GM12878 (cell line): ENCODE data around the gene PPP1R1A. TPM values are rescaled to one million over a fixed set of nuclear protein-coding genes. Genes with fewer than 3 reads are reported as not detected.

ENCODE experiments used
- ATAC-seq: fragments of 200-7000 bp; cut with Tn5 transposase; 3 replicates; pipeline ENCODE4 v1.9.1; 2020; ENCODE audit warnings: mild to moderate bottlenecking, moderate library complexity
- BruUV-seq: library from RNA; stranded (reverse); fragments of 400-500 nt; replicated peaks from 2 replicates; lab custom pipeline; 2021; lab: Mats Ljungman, UMichigan
- CTCF ChIA-PET: fragments of 300-600 bp; sonication (Branson Sonifier 250); formaldehyde crosslinking; extraction: SDS; loops from one replicate; lab custom pipeline; 2021; ENCODE audit warnings: inconsistent platforms; lab: Yijun Ruan, JAX
- POLR2A ChIA-PET: fragments of 350-600 bp; formaldehyde crosslinking; extraction: SDS; loops from one replicate; lab custom pipeline; 2021; ENCODE audit warnings: inconsistent platforms; lab: Charles Lee
- RAD21 ChIA-PET: fragments of 300-600 bp; sonication (Branson Sonifier 250); formaldehyde crosslinking; loops from one replicate; lab custom pipeline; 2023; ENCODE audit warnings: antibody characterized with exemption; ENCODE audit not compliant: unreplicated experiment; lab: Charles Lee
- SMC1A ChIA-PET: fragments of 300-600 bp; sonication (Branson Sonifier 250); formaldehyde crosslinking; loops from one replicate; lab custom pipeline; 2023; ENCODE audit not compliant: unreplicated experiment, uncharacterized antibody; lab: Charles Lee
- DNase-seq: peaks from one replicate; pipeline ENCODE4 v3.0.0-alpha.2; 2011; ENCODE audit warnings: low read depth, low spot score
- FAIRE-seq: peaks from 3 replicates; lab custom pipeline; 2011; peaks lifted over from hg19 to GRCh38; lab: Jason Lieb, UNC
- H2AFZ ChIP-seq: 2 replicates; pipeline ENCODE4 v1.6.0; 2011; ENCODE audit warnings: low read depth, low read length, control low read depth; ENCODE audit not compliant: control insufficient read depth
- H3K27ac ChIP-seq: 2 replicates; pipeline ENCODE4 v1.5.1; 2011; ENCODE audit warnings: control low read depth; ENCODE audit not compliant: control insufficient read depth, insufficient read depth
- H3K27me3 ChIP-seq, 2 experiments: replicated peaks in 1 of 2; 2 replicates each; pipeline versions ENCODE4 v1.6.0 to v1.6.1; 2011; ENCODE audit warnings: low read length in 1 of 2; ENCODE audit not compliant: control insufficient read depth in 2 of 2, insufficient read depth in 2 of 2
- H3K36me3 ChIP-seq, 2 experiments: 2 replicates each; pipeline ENCODE4 v1.5.1; 2011; ENCODE audit warnings: low read length in 1 of 2; ENCODE audit not compliant: control insufficient read depth in 2 of 2, insufficient read depth in 2 of 2
- H3K4me1 ChIP-seq: 2 replicates; pipeline ENCODE4 v1.6.1; 2011; ENCODE audit warnings: mild to moderate bottlenecking, low read length, moderate library complexity, mixed read lengths; ENCODE audit not compliant: control insufficient read depth, insufficient read depth
- H3K4me2 ChIP-seq: 2 replicates; pipeline ENCODE4 v1.6.0; 2011; ENCODE audit warnings: control low read depth; ENCODE audit not compliant: control insufficient read depth, insufficient read depth
- H3K4me3 ChIP-seq: fragments of 200-600 bp; sonication (generic); 2 replicates; pipeline ENCODE4 v1.5.1; 2016
- H3K79me2 ChIP-seq: 2 replicates; pipeline ENCODE4 v1.6.0; 2011; ENCODE audit warnings: low read length; ENCODE audit not compliant: control insufficient read depth, insufficient read depth
- H3K9ac ChIP-seq: 2 replicates; pipeline ENCODE4 v1.8.0; 2011; ENCODE audit warnings: low read length, control low read depth, mixed read lengths; ENCODE audit not compliant: control insufficient read depth, insufficient read depth
- H3K9me3 ChIP-seq: replicated peaks from 3 replicates; pipeline ENCODE4 v1.5.1; 2011; ENCODE audit warnings: mild to moderate bottlenecking, low read length; ENCODE audit not compliant: control insufficient read depth, insufficient read depth
- H4K20me1 ChIP-seq: 2 replicates; pipeline ENCODE4 v1.6.0; 2011; ENCODE audit not compliant: control insufficient read depth, insufficient read depth
- CREM ChIP-seq: IDR thresholded peaks from 2 replicates; pipeline ENCODE4 v1.6.1; 2014; ENCODE audit warnings: antibody characterized with exemption, low read depth
- HDAC2 ChIP-seq: fragments of 200-600 bp; sonication (generic); IDR thresholded peaks from 2 replicates; pipeline ENCODE4 v1.6.1; 2017
- IKZF1 ChIP-seq: fragments of 450-650 bp; conservative IDR thresholded peaks from 2 replicates; pipeline ENCODE4 v1.6.1; 2017; ENCODE audit warnings: antibody characterized with exemption, mild to moderate bottlenecking
- SMAD5 ChIP-seq: IDR thresholded peaks from 2 replicates; pipeline ENCODE4 v1.6.1; 2016; ENCODE audit warnings: antibody characterized with exemption, low read depth
- TCF3 ChIP-seq: IDR thresholded peaks from 2 replicates; pipeline ENCODE4 v1.6.1; 2012; ENCODE audit warnings: low read depth, mild to moderate bottlenecking, low read length, borderline replicate concordance; ENCODE audit not compliant: insufficient read depth
- ZNF622 ChIP-seq: fragments of 450-650 bp; IDR thresholded peaks from 2 replicates; pipeline ENCODE4 v1.6.1; 2017; ENCODE audit warnings: mild to moderate bottlenecking, inconsistent platforms
- WGBS: methylation state at CpG from one replicate; pipeline ENCODE4 v1.1.6; 2016; ENCODE audit warnings: low lambda C conversion rate; ENCODE audit not compliant: insufficient replicate concordance, insufficient coverage; ENCODE audit errors: missing lambda C conversion rate; 5-methylcytosine and 5-hydroxymethylcytosine counted together
- in situ Hi-C: fragments of 300-500 bp; cut with MboI; formaldehyde crosslinking; loops from 9 replicates; pipeline ENCODE4 v1.14.3; 2018; ENCODE audit warnings: mixed read lengths
- intact Hi-C: fragments of 100-400 bp; cut with micrococcal nuclease; formaldehyde crosslinking; loops from one replicate; pipeline ENCODE4 v1.14.2; 2022; ENCODE audit not compliant: unreplicated experiment
- polyA plus RNA-seq, 11 experiments: library from polyadenylated mRNA; depleted of rRNA in 4 of 11; unstranded in 6 of 11; stranded (reverse) in 5 of 11; fragments of >200 nt; fragmentation: Nextera tagmentation in 4 of 11; fragmentation: Illumina TruSeq in 1 of 11; extraction: Ambion mirVana in 4 of 11; extraction: Trizol in 1 of 11; gene quantifications; 1 replicate in 1 of 11; 2 replicates in 10 of 11; pipeline versions ENCODE4 v1.2.1 to v1.2.3, GENCODE V29; 2011 to 2016; ENCODE audit warnings: inconsistent platforms in 2 of 11, missing spikeins in 2 of 11, low read depth in 1 of 11
- total RNA-seq, 4 experiments: library from RNA; depleted of rRNA in 3 of 4; stranded (reverse); fragments of >200 nt in 3 of 4; fragmentation: Illumina TruSeq in 1 of 4; extraction: Trizol in 1 of 4; gene quantifications; 2 replicates each; pipeline versions ENCODE4 v1.2.1 to v1.2.3, GENCODE V29; 2013 to 2021
- TF ChIP-seq, protein P1 (sequence below), 3 experiments: IDR thresholded peaks in 2 of 3; conservative IDR thresholded peaks in 1 of 3; 2 replicates each; pipeline ENCODE4 v1.5.1; 2011; ENCODE audit warnings: low read depth in 3 of 3, low read length in 3 of 3, mild to moderate bottlenecking in 3 of 3, control low read depth in 2 of 3, moderate library complexity in 2 of 3, inconsistent platforms in 1 of 3, mixed read lengths in 1 of 3; ENCODE audit not compliant: control insufficient read depth in 2 of 3, insufficient read depth in 1 of 3; ENCODE audit errors: extremely low read depth in 1 of 3
- TF ChIP-seq, protein P2 (sequence below): fragments of 450-650 bp; IDR thresholded peaks from 2 replicates; pipeline ENCODE4 v1.6.1; 2016; ENCODE audit warnings: mild to moderate bottlenecking
- TF ChIP-seq, protein P3 (sequence below): fragments of 450-650 bp; IDR thresholded peaks from 2 replicates; pipeline ENCODE4 v1.6.1; 2017; ENCODE audit warnings: mild to moderate bottlenecking
- TF ChIP-seq, protein P4 (sequence below): IDR thresholded peaks from 2 replicates; pipeline ENCODE4 v1.6.1; 2012; ENCODE audit warnings: low read length, inconsistent platforms
- TF ChIP-seq, protein P5 (sequence below): fragments of 150-350 bp; IDR thresholded peaks from 2 replicates; pipeline ENCODE4 v1.6.1; 2016; ENCODE audit warnings: low read depth, low read length

PPP1R1A gene
- total and polyA plus RNA-seq, 10 of the 15 experiments (the other 5 are each of a cell fraction or from before 2014, with no cell fraction given), result 0.03 to 0.08 (median 0.07) TPM; not detected in 7

DNA sequence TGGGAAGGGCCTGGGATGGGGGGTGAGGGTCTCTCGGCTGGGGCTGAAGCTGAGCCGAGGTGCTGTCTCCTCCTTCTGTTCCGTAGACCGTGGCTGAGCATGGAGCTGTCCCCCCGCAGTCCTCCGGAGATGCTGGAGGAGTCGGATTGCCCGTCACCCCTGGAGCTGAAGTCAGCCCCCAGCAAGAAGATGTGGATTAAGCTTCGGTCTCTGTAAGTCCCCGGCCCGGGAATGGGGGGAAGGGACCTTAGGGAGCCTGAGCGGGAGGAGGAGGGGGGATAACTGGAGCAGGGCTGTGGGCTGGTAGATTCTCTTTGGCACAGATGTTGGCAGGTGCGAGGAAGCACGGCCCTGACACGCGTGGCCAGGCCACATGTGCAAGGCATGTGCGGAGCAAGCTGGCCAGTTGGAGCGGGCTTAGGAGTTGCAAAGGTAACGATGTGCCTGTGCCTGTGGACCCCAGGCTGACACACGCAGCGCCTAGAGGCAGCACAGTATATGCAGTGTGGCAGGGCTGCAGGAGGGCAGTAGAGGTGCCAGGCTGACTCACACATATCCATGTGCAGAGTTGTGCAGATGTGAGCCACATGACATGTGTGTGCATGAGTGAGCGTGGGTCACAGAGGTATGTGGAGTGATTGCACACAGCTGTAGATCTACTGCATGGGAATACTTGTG, 38.5 kb downstream of the PPP1R1A start (continued):
- TF ChIP-seq, protein P1, sequence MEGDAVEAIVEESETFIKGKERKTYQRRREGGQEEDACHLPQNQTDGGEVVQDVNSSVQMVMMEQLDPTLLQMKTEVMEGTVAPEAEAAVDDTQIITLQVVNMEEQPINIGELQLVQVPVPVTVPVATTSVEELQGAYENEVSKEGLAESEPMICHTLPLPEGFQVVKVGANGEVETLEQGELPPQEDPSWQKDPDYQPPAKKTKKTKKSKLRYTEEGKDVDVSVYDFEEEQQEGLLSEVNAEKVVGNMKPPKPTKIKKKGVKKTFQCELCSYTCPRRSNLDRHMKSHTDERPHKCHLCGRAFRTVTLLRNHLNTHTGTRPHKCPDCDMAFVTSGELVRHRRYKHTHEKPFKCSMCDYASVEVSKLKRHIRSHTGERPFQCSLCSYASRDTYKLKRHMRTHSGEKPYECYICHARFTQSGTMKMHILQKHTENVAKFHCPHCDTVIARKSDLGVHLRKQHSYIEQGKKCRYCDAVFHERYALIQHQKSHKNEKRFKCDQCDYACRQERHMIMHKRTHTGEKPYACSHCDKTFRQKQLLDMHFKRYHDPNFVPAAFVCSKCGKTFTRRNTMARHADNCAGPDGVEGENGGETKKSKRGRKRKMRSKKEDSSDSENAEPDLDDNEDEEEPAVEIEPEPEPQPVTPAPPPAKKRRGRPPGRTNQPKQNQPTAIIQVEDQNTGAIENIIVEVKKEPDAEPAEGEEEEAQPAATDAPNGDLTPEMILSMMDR (IDR thresholded peaks at IDR 0.05 in 2 of 3, conservative IDR thresholded peaks at IDR 0.05 in 1 of 3; ENCODE audit: control insufficient read depth in 2 of 3, extremely low read depth in 1 of 3, insufficient read depth in 1 of 3, low read depth in 3 of 3, low read length in 3 of 3), result no peak
- TF ChIP-seq IKZF1 (no peak), TCF3 (peak; percentile 64)

DNA sequence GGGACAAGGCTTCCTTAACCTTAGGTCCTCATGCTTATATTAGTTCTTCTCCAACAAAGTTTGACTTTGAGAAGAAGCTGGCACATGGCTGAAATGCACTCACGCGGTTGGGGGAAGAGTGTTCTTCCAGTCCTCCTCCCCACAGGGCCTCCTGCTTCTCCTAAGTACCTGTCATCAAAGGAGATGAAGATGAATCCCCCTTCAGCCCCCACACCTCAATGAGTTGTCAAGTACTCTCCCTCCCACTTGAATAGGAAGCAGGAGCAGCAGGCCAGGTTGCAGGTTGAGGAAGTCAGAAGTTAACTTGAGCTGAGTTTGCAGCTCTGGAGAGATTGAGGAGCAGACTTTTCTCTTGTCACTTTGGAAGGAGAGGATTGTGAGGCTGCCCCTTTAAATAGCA, 41.9 kb downstream of the PPP1R1A start:
- POLR2A ChIA-PET, result interaction anchor here (0.8 kb wide), 1 partner anchor 49 kb away, joined by 3 read pairs; no protein-coding TSS in a partner anchor
- TF ChIP-seq TCF3 (no peak), HDAC2 (no peak), CREM (no peak), ZNF622 (no peak), SMAD5 (no peak)
- TF ChIP-seq, protein P2, sequence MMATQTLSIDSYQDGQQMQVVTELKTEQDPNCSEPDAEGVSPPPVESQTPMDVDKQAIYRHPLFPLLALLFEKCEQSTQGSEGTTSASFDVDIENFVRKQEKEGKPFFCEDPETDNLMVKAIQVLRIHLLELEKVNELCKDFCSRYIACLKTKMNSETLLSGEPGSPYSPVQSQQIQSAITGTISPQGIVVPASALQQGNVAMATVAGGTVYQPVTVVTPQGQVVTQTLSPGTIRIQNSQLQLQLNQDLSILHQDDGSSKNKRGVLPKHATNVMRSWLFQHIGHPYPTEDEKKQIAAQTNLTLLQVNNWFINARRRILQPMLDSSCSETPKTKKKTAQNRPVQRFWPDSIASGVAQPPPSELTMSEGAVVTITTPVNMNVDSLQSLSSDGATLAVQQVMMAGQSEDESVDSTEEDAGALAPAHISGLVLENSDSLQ, result no peak
- TF ChIP-seq, protein P3, sequence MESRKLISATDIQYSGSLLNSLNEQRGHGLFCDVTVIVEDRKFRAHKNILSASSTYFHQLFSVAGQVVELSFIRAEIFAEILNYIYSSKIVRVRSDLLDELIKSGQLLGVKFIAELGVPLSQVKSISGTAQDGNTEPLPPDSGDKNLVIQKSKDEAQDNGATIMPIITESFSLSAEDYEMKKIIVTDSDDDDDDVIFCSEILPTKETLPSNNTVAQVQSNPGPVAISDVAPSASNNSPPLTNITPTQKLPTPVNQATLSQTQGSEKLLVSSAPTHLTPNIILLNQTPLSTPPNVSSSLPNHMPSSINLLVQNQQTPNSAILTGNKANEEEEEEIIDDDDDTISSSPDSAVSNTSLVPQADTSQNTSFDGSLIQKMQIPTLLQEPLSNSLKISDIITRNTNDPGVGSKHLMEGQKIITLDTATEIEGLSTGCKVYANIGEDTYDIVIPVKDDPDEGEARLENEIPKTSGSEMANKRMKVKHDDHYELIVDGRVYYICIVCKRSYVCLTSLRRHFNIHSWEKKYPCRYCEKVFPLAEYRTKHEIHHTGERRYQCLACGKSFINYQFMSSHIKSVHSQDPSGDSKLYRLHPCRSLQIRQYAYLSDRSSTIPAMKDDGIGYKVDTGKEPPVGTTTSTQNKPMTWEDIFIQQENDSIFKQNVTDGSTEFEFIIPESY, result no peak
- TF ChIP-seq, protein P4, sequence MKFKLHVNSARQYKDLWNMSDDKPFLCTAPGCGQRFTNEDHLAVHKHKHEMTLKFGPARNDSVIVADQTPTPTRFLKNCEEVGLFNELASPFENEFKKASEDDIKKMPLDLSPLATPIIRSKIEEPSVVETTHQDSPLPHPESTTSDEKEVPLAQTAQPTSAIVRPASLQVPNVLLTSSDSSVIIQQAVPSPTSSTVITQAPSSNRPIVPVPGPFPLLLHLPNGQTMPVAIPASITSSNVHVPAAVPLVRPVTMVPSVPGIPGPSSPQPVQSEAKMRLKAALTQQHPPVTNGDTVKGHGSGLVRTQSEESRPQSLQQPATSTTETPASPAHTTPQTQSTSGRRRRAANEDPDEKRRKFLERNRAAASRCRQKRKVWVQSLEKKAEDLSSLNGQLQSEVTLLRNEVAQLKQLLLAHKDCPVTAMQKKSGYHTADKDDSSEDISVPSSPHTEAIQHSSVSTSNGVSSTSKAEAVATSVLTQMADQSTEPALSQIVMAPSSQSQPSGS, result no peak
- TF ChIP-seq, protein P5, sequence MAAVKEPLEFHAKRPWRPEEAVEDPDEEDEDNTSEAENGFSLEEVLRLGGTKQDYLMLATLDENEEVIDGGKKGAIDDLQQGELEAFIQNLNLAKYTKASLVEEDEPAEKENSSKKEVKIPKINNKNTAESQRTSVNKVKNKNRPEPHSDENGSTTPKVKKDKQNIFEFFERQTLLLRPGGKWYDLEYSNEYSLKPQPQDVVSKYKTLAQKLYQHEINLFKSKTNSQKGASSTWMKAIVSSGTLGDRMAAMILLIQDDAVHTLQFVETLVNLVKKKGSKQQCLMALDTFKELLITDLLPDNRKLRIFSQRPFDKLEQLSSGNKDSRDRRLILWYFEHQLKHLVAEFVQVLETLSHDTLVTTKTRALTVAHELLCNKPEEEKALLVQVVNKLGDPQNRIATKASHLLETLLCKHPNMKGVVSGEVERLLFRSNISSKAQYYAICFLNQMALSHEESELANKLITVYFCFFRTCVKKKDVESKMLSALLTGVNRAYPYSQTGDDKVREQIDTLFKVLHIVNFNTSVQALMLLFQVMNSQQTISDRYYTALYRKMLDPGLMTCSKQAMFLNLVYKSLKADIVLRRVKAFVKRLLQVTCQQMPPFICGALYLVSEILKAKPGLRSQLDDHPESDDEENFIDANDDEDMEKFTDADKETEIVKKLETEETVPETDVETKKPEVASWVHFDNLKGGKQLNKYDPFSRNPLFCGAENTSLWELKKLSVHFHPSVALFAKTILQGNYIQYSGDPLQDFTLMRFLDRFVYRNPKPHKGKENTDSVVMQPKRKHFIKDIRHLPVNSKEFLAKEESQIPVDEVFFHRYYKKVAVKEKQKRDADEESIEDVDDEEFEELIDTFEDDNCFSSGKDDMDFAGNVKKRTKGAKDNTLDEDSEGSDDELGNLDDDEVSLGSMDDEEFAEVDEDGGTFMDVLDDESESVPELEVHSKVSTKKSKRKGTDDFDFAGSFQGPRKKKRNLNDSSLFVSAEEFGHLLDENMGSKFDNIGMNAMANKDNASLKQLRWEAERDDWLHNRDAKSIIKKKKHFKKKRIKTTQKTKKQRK, result no peak

More for the DNA sequence above, 41.9 kb downstream of the PPP1R1A start:
- Histone ChIP-seq H3K9me3 (no peaks in the 10 kb centered on the region), H4K20me1 (no peaks in the 10 kb centered on the region), H3K4me2 (no peak overlapping the region), H2AFZ (no peak overlapping the region), H3K4me3 (no peak overlapping the region), H3K36me3 (peaks cover 4% of the 10 kb centered on the region in 2 experiments; a peak in 2 of 4 replicates), H3K27ac (no peak overlapping the region), H3K4me1 (peaks cover 5% of the 10 kb centered on the region; the same call in 1 of the 2 replicates), H3K79me2 (no peaks in the 10 kb centered on the region), H3K9ac (no peak overlapping the region), H3K27me3 (no peaks in the 10 kb centered on the region)
- FAIRE-seq, result no peak
- ChIA-PET CTCF (interaction anchor here (1.0 kb wide), 1 partner anchor 20 kb away, joined by 3 read pairs; no protein-coding TSS in a partner anchor), RAD21 (no interaction called here), SMC1A (interaction anchor here (1.3 kb wide), 1 partner anchor 48 kb away, joined by 3 read pairs; no protein-coding TSS in a partner anchor)
- in situ Hi-C loops (no loop called here), intact Hi-C loops (no loop called here)
- no TSS peak for BruUV-seq
- no peak for DNase-seq
- 97% methylated on average over 2 of the region's 2 CpGs for WGBS
- no peak for ATAC-seq
